NT2/D1 (cell line): ENCODE measurements around the gene UBALD1.

Experiments used
- SUZ12 ChIP-seq: IDR thresholded peaks from 2 replicates; pipeline ENCODE4 v1.6.1; 2011; ENCODE audit not compliant: insufficient read length, insufficient read depth; ENCODE audit errors: extremely low read depth
- YY1 ChIP-seq: IDR thresholded peaks from 2 replicates; pipeline ENCODE4 v1.6.1; 2011; ENCODE audit not compliant: insufficient read length, insufficient read depth
- ZNF274 ChIP-seq: IDR thresholded peaks from 2 replicates; pipeline ENCODE4 v1.6.1; 2011; ENCODE audit warnings: mild to moderate bottlenecking, low read depth, low read length

GRCh38 chr16:4631444-4631843 lies 16.8 kb upstream of the UBALD1 start:
- TF ChIP-seq SUZ12 = no peak
- no peak for TF ChIP-seq YY1
- no peak for TF ChIP-seq ZNF274
